Germinal center (tissue), 1 donor: ENCODE data around the gene SPACA7.

Source experiments
- DNase-seq: peaks from one replicate; pipeline ENCODE4 v3.0.0; 2012; ENCODE audit warnings: mixed read lengths, low spot score

SPACA7 gene, protein sequence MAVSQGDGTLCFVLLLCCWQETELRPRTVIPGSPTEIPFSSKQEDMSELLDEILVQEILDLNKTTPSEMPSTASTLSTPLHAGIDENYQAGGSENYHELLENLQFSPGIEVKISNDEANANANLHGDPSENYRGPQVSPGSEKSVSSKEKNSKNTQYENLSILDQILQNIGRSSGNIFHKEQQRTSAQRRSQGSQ

GRCh38 chr13:112376050-112376681 is at the start of gene SPACA7:
Gene SPACA7 (plus strand): TSS chr13:112376355. CDS start chr13:112376386, 31 bp downstream.
- DNase-seq: no peak

- DNase-seq: no peak
Observed at GRCh38 chr13:112326821-112327370, 49.3 kb upstream of the SPACA7 start.

GRCh38 chr13:112328936-112329335 is 47.2 kb upstream of the SPACA7 start:
- no peak for DNase-seq

DNA sequence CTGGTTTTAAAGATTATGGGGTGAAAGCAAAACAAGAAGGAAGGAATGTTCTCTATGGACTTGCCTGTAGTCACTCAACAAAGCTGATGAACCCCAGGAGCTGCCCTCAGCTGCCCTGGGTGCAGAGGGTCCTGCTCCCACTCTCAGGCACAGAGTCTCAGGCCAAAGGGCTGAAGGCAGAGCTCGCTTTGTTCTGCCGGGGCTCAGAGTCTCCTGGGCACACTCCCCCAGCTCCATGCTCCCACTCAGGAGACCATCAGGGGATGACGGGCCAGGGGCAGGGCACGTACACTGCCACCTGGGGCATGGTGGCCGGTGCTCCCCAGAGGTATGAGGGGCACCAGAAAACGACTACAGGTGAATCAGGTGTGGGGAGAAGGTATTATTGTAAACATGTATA is 46.8 kb upstream of the SPACA7 start:
- DNase-seq: no peak

DNA sequence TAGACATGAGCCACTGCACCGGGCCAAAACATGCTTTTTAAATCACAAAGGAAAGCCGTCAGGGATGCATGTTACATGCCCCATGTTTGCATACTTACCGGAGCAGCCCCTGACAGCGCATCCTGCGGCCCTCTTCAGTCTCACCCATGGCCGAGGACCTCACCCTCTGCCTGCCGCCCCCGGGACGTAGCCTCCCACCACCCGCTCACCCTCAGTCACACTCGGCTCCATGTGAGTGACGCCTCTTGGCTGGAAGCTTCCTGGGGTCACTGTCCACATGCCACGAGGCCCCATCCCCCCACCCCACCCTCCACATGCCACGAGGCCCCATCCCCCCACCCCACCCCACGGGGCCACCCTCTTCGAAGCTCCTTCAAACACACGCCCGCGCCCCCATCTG is 46.1 kb upstream of the SPACA7 start:
- no peak for DNase-seq

DNA sequence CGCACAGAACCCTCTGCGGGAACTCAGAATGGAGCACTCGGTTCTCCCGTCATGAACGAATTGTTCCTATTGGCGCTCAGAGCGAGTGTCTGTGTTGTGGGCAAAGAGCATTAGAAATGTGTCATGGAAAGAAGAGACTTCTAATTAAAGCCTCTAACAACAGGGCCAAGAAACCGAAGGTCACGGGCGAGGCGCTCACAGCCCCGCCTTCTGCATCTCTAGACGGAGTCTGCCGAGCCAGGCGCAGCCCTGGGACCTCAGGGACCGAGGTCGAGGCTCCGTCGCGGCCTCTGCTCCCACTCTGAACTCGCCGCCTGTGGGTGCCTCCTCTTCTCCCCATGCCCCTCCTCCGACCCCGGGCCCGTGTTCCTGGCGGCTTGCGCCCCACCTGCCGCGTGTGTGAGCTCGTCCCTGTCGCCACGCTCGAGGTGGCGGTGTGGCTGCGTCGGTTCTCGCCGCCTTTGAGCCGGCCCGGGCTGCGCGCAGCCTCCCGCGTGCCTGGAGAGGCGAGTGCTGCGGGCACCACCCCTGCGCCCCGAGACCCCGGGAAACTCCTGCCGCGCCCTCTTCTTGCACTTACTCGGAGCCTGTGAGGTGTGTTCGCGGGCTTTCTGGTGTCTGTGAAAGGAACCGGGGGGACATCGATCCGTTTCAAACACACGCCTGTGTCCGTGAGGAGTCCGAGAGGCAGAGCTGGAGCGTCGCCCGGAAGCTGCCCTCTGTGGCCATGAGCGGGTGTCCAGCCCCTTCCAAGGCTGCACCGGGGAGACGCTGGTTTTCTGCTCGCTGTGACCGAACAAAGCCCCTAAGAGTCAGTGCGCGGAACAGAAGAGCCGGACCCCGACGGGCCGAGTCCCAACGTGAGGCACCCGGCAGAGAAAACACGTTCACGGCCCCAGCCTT is 45.4 kb upstream of the SPACA7 start:
- DNase-seq: no peak

DNA sequence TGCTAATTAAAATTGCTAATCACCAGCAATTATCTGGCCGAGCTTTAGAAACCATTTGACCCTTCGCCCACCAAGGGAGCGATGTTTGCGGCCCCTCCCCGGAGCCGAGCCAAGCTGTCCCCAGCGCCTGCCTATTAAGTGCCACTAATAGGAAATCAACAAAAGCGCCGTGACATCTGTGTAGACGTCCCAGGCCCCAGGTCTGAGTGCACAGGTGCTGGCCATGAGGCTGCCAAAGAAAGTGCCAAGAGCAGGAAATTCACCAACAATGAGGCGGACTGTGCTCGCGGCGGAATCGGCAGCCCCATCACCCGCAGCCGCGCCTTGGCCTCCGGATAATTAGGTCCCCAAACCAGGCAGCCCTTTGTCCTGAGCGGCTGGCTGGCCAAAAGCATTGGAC is 44.5 kb upstream of the SPACA7 start:
- no peak for DNase-seq

GRCh38 chr13:112332727-112333126 is 43.4 kb upstream of the SPACA7 start:
- DNase-seq: no peak

- no peak for DNase-seq
Observed at GRCh38 chr13:112333756-112334543, 42.2 kb upstream of the SPACA7 start.

DNA sequence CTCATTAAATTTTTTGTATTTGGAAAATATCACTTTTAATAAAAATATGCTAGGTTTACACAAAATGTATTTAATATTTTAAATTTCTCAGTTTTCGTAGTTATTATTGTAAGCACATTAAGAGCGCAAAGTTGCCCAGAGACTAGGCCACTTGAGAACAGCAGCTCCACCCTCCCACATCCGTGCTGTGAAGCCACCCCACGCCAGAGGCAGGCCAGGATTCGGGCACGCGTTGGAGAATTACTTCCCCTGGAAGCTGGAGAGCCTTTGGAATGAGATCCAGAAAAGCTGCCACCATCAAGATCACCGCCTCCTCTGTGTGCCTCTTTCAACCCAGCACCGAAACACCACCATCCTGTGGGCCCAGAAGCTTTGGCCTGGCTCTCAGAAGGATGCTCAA is 41.0 kb upstream of the SPACA7 start:
- no peak for DNase-seq

- DNase-seq: no peak
Observed at GRCh38 chr13:112341446-112341845, 34.7 kb upstream of the SPACA7 start.

DNA sequence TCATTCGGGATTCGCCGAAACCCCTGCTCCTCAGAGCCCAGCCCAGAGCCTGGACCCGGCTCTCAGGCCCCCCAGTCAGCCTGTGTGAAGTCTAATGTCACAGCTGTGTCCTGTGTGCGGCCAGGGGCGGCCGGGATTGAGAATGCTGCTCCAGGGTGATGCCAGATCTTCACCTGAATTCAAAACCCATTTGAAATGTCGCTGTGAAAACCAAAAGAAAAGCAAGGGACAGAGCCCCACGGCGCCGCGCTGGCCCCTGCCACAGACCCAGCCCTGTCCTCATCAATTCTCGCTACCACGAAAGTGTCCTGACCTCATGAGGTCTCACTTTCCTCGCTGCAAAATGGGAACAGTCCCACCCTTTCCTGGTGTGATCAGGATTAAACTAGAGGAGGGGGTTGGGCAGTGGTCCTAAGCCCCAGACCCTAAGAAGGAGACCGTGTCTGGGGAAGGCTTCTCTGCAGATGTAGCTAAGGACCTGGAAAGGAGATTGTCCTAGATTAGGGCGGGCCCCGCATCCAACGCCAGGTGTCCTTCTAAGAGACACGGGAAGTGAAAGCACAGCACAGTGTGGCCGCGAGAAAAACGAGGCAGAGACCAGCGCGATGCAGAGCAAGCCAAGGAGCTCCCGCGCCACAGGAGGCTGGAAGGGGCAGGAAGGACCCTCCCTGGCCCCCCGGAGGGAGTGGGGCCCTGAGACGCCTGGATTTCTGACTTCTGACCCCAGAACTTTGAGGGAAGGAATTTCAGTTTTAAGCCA is 34.0 kb upstream of the SPACA7 start:
- no peak for DNase-seq

DNA sequence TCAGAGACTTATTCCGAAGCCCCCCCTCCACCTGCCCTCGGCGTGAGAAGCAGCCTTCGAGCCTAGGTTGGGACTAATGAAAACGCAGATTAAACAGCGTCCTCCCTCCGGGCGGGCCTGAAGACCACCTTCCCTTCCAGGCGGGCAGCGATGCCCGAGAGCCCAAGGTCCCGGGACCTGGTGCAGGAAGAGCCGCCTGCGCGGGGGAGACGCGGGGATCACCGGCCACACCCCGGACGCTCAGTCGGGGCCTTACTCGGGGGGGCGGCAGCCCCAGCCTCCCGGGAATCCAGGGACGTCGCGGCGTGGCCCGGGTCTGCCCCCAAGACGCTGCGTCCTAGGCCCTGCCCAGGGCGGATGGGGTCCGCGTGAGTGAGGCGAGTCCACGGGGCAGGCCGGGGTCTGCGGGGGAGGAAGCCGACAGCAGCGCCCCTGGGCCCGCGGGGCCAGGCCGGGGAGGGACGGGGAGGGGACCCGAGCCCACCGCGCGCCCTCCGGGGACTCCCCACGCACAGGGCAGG is 33.3 kb upstream of the SPACA7 start:
- DNase-seq: no peak

DNA sequence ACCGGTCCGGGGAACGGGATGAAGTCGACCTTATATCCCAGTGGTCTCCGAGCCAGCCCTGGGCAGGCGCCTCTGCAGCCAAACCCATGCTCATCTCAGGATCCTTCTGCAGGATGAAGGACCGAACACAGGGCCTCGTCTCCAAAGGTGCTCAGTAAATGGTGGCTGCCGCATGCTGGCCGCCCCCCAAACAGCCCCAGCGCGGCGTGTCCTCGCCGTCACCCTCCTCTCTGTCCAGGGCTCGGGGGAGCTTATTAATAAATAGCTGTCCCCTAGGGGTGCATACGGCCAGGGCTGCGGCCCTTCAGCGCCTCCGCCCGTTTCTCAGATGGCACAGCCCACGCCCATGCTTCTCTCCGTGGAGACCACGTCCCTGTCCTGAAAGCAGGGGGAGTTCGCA is 32.6 kb upstream of the SPACA7 start:
- no peak for DNase-seq

DNA sequence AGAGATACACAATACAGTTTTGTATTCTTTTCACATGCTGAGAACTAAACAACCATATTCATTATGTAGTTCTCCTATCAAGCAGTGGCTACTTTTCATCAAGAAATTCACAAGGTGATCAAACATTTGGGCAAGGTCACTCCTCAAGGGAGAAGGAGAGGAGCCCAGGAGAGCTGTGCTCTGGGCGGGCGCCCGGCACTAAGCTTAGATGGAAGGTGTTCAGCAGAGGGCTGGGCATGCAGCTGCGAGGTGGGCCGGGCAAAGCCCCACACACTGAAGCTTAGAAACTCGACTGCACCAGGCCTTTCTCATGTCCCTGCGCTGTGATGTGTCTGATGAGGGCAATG is 30.4 kb upstream of the SPACA7 start:
- DNase-seq: no peak

DNA sequence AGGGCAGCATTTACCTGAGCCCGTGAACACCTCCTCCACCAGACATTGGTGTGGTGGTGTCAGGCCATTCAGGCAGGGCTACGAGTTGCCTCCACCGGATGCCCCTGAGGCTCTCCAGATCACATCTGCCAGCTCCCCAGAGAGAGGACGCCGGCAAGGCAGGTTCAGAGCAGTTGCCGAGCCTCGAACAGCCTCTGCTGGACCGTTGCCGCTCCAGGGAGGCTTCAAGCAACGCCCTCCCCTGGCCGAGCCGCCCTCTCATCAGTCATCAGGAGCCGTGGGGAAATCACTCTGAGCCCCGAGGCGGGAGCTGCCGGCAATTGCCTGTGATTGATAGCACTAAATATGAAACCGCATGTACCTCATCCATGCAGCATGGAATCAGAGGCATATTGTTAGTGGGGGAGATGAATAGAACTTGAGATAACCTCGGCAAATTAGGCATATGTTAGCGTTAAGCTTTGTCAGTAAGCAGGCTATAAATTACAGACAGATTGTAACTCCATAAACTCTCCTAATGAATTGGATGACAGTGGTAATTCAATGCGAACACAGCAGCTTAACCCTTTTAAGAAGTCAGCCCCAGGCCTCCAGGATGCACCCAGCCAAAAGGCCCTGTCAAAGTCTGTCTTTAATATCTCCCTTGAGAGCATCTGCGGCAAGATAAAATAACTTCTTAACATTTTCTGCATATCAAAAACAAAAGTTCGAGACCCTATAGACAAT is 29.8 kb upstream of the SPACA7 start:
- DNase-seq: no peak

- no peak for DNase-seq
Observed at GRCh38 chr13:112346899-112347229, 29.3 kb upstream of the SPACA7 start.

- DNase-seq: no peak
Observed at GRCh38 chr13:112347986-112348385, 28.2 kb upstream of the SPACA7 start.

GRCh38 chr13:112348642-112349345 is 27.4 kb upstream of the SPACA7 start:
- DNase-seq: no peak

- DNase-seq: no peak
Observed at GRCh38 chr13:112349681-112350080, 26.5 kb upstream of the SPACA7 start.
